ENCODE measurements around the gene YOD1. TPM values are rescaled to one million over a fixed set of nuclear protein-coding genes. Genes with fewer than 3 reads are reported as not detected.

The YOD1 gene
- total RNA-seq, 2 experiments from 2014 or later: 5.3 to 6.0 TPM

GRCh38 chr1:207084232-207084631 lies 33.2 kb upstream of the YOD1 start:
- no peak for DNase-seq
- Mint-ChIP-seq H3K36me3 (ENCODE audit: low read depth) (no peaks in the 10 kb centered on the region), H3K27me3 (peaks cover 7% of the 10 kb centered on the region), H3K27ac (no peak overlapping the region), H3K4me1 (peaks cover 15% of the 10 kb centered on the region), H3K9me3 (ENCODE audit: low read depth) (no peaks in the 10 kb centered on the region), H3K4me3 (no peak overlapping the region)
- CTCF ChIA-PET: interaction anchor here (0.5 to 5.6 kb wide), 24 partner anchors 8 to 588 kb away, joined by 3 to 38 read pairs (median 4); partner anchors contain the start of genes C1orf116 and PFKFB2
- no peak for ATAC-seq
- intact Hi-C loops (cut with DNase I, micrococcal nuclease): loop anchor here (1.0 to 5.0 kb wide), 4 partner anchors 320 to 588 kb away; no protein-coding TSS in a partner anchor
- POLR2A ChIA-PET: no interaction called here

GRCh38 chr1:207081806-207082205 lies 30.8 kb upstream of the YOD1 start:
- Mint-ChIP-seq H3K27ac (no peak overlapping the region), H3K4me3 (no peak overlapping the region), H3K27me3 (peaks cover 12% of the 10 kb centered on the region), H3K9me3 (ENCODE audit: low read depth) (no peaks in the 10 kb centered on the region), H3K4me1 (peaks cover 9% of the 10 kb centered on the region), H3K36me3 (ENCODE audit: low read depth) (no peaks in the 10 kb centered on the region)
- ChIA-PET POLR2A (no interaction called here), CTCF (interaction anchor here (0.8 to 5.6 kb wide), 6 partner anchors 9 to 418 kb away, joined by 3 to 38 read pairs (median 14); no protein-coding TSS in a partner anchor)
- intact Hi-C loops (cut with DNase I, micrococcal nuclease): loop anchor here in 1 of 2 experiments (5.0 kb wide), 1 partner anchor 590 kb away; no protein-coding TSS in a partner anchor
- ATAC-seq: no peak
- DNase-seq: no peak

- H3K4me1 Mint-ChIP-seq: peaks cover 9% of the 10 kb centered on the region
- POLR2A ChIA-PET: no interaction called here
- intact Hi-C loops (cut with DNase I, micrococcal nuclease): loop anchor here in 1 of 2 experiments (5.0 kb wide), 1 partner anchor 591 kb away; no protein-coding TSS in a partner anchor
- H3K27ac Mint-ChIP-seq: no peak overlapping the region
- H3K9me3 Mint-ChIP-seq (ENCODE audit: low read depth): no peaks in the 10 kb centered on the region
- H3K4me3 Mint-ChIP-seq: no peak overlapping the region
- ATAC-seq (no peak), DNase-seq (no peak)
- no peaks in the 10 kb centered on the region for H3K36me3 Mint-ChIP-seq (ENCODE audit: low read depth)
- CTCF ChIA-PET: interaction anchor here (0.6 to 5.6 kb wide), 8 partner anchors 8 to 419 kb away, joined by 3 to 38 read pairs (median 5); partner anchors contain the start of gene CR1
- H3K27me3 Mint-ChIP-seq: peaks cover 12% of the 10 kb centered on the region
Observed at GRCh38 chr1:207081088-207081487, 30.1 kb upstream of the YOD1 start.

- POLR2A ChIA-PET: no interaction called here
- ATAC-seq: no peak
- CTCF ChIA-PET: interaction anchor here (0.6 to 5.6 kb wide), 13 partner anchors 7 to 549 kb away, joined by 3 to 38 read pairs (median 4); partner anchors contain the start of gene PFKFB2
- Mint-ChIP-seq H3K27me3 (peaks cover 12% of the 10 kb centered on the region), H3K4me3 (no peak overlapping the region), H3K27ac (no peak overlapping the region), H3K36me3 (ENCODE audit: low read depth) (no peaks in the 10 kb centered on the region), H3K9me3 (ENCODE audit: low read depth) (no peaks in the 10 kb centered on the region), H3K4me1 (peaks cover 3% of the 10 kb centered on the region)
- intact Hi-C loops (cut with DNase I, micrococcal nuclease): loop anchor here in 1 of 2 experiments (5.0 kb wide), 2 partner anchors 72 to 593 kb away; no protein-coding TSS in a partner anchor
- no peak for DNase-seq
Observed at GRCh38 chr1:207079706-207080241, 28.8 kb upstream of the YOD1 start.

GRCh38 chr1:207078578-207079132 lies 27.6 kb upstream of the YOD1 start:
- no peak for DNase-seq
- no peaks in the 10 kb centered on the region for H3K9me3 Mint-ChIP-seq (ENCODE audit: low read depth)
- no peak overlapping the region for H3K4me3 Mint-ChIP-seq
- H3K36me3 Mint-ChIP-seq (ENCODE audit: low read depth): no peaks in the 10 kb centered on the region
- H3K27me3 Mint-ChIP-seq: peaks cover 12% of the 10 kb centered on the region
- intact Hi-C loops (cut with DNase I, micrococcal nuclease): loop anchor here in 1 of 2 experiments (1.0 to 5.0 kb wide), 2 partner anchors 71 to 421 kb away; no protein-coding TSS in a partner anchor
- ATAC-seq: no peak
- CTCF ChIA-PET: interaction anchor here (0.6 to 3.4 kb wide), 12 partner anchors 10 to 931 kb away, joined by 3 to 13 read pairs (median 3); partner anchors contain the start of genes C4BPB and PFKFB2
- no peaks in the 10 kb centered on the region for H3K4me1 Mint-ChIP-seq
- POLR2A ChIA-PET: no interaction called here
- no peak overlapping the region for H3K27ac Mint-ChIP-seq

- no peaks in the 10 kb centered on the region for H3K4me1 Mint-ChIP-seq
- POLR2A ChIA-PET: no interaction called here
- CTCF ChIA-PET: interaction anchor here (0.6 to 3.4 kb wide), 10 partner anchors 11 to 327 kb away, joined by 3 to 13 read pairs (median 3); partner anchors contain the start of gene C4BPB
- H3K27me3 Mint-ChIP-seq: peaks cover 8% of the 10 kb centered on the region
- no peaks in the 10 kb centered on the region for H3K36me3 Mint-ChIP-seq (ENCODE audit: low read depth)
- ATAC-seq (peak; percentile 92), DNase-seq (peak; percentile 76)
- intact Hi-C loops (cut with DNase I, micrococcal nuclease): loop anchor here (1.0 to 5.0 kb wide), 4 partner anchors 27 to 422 kb away; no protein-coding TSS in a partner anchor
- H3K4me3 Mint-ChIP-seq: no peak overlapping the region
- no peaks in the 10 kb centered on the region for H3K9me3 Mint-ChIP-seq (ENCODE audit: low read depth)
- H3K27ac Mint-ChIP-seq: no peak overlapping the region
Observed at GRCh38 chr1:207077470-207078377, 26.7 kb upstream of the YOD1 start.

GRCh38 chr1:207077012-207077411 lies 26.0 kb upstream of the YOD1 start:
- Mint-ChIP-seq H3K4me3 (no peak overlapping the region), H3K27ac (no peak overlapping the region), H3K4me1 (peaks cover 1% of the 10 kb centered on the region), H3K36me3 (ENCODE audit: low read depth) (no peaks in the 10 kb centered on the region), H3K27me3 (peaks cover 5% of the 10 kb centered on the region), H3K9me3 (ENCODE audit: low read depth) (no peaks in the 10 kb centered on the region)
- POLR2A ChIA-PET: no interaction called here
- no peak for DNase-seq
- CTCF ChIA-PET: interaction anchor here (0.6 to 2.8 kb wide), 7 partner anchors 19 to 444 kb away, joined by 3 to 8 read pairs (median 3); no protein-coding TSS in a partner anchor
- ATAC-seq: no peak
- intact Hi-C loops (cut with DNase I, micrococcal nuclease): loop anchor here (1.0 to 5.0 kb wide), 3 partner anchors 27 to 142 kb away; no protein-coding TSS in a partner anchor

GRCh38 chr1:207076181-207076955 lies 25.4 kb upstream of the YOD1 start:
- Mint-ChIP-seq H3K36me3 (ENCODE audit: low read depth) (no peaks in the 10 kb centered on the region), H3K9me3 (ENCODE audit: low read depth) (no peaks in the 10 kb centered on the region), H3K4me3 (no peak overlapping the region), H3K4me1 (peaks cover 7% of the 10 kb centered on the region), H3K27ac (no peak overlapping the region), H3K27me3 (peaks cover 5% of the 10 kb centered on the region)
- ChIA-PET POLR2A (no interaction called here), CTCF (interaction anchor here (0.6 to 2.8 kb wide), 10 partner anchors 8 to 444 kb away, joined by 3 to 8 read pairs (median 4); no protein-coding TSS in a partner anchor)
- ATAC-seq: no peak
- DNase-seq: no peak
- intact Hi-C loops (cut with DNase I, micrococcal nuclease): loop anchor here in 1 of 2 experiments (2.0 to 5.0 kb wide), 2 partner anchors 69 to 142 kb away; no protein-coding TSS in a partner anchor

- no peaks in the 10 kb centered on the region for H3K36me3 Mint-ChIP-seq (ENCODE audit: low read depth)
- intact Hi-C loops (cut with DNase I, micrococcal nuclease): no loop called here
- DNase-seq (no peak), ATAC-seq (no peak)
- ChIA-PET CTCF (interaction anchor here (0.6 to 5.2 kb wide), 10 partner anchors 8 to 601 kb away, joined by 3 to 38 read pairs (median 3); partner anchors contain the start of gene PFKFB2), POLR2A (interaction anchor here (0.6 kb wide), 1 partner anchor 24 kb away, joined by 3 read pairs; no protein-coding TSS in a partner anchor)
- H3K4me3 Mint-ChIP-seq: no peak overlapping the region
- no peak overlapping the region for H3K27ac Mint-ChIP-seq
- no peaks in the 10 kb centered on the region for H3K9me3 Mint-ChIP-seq (ENCODE audit: low read depth)
- H3K27me3 Mint-ChIP-seq: peaks cover 5% of the 10 kb centered on the region
- H3K4me1 Mint-ChIP-seq: peaks cover 25% of the 10 kb centered on the region
Observed at GRCh38 chr1:207073906-207074820, 23.2 kb upstream of the YOD1 start.
